Thymus (tissue), 11 donors: ENCODE results near the gene NEDD4L. TPM values are rescaled to one million over a fixed set of nuclear protein-coding genes. Genes with fewer than 3 reads are reported as not detected.
A peak's percentile ranks its signal among the peaks of the same experiment; 100 is the strongest.

Source experiments
- DNase-seq, 9 donors: peaks; one replicate each; pipeline ENCODE4 v3.0.0-alpha.2; 2013; ENCODE audit warnings: low spot score in 9 of 9, low read depth in 6 of 9, missing footprints in 1 of 9
- H3K27ac ChIP-seq, 2 donors: one replicate each; pipeline ENCODE4 v1.5.1; 2013; ENCODE audit warnings: control low read depth in 1 of 2, low read depth in 1 of 2, low read length in 1 of 2, mild to moderate bottlenecking in 1 of 2, moderate library complexity in 1 of 2
- H3K27me3 ChIP-seq, 2 donors: one replicate each; pipeline ENCODE4 v1.5.1; 2013; ENCODE audit warnings: low read length in 1 of 2; ENCODE audit not compliant: control insufficient read depth in 2 of 2, insufficient read depth in 1 of 2
- H3K36me3 ChIP-seq, 2 donors: one replicate each; pipeline ENCODE4 v1.5.1; 2013; ENCODE audit warnings: low read length in 1 of 2, mild to moderate bottlenecking in 1 of 2, moderate library complexity in 1 of 2; ENCODE audit not compliant: control insufficient read depth in 2 of 2, insufficient read depth in 2 of 2
- H3K4me1 ChIP-seq, 2 donors: one replicate each; pipeline ENCODE4 v1.5.1; 2013; ENCODE audit warnings: low read length in 2 of 2; ENCODE audit not compliant: control insufficient read depth in 2 of 2, insufficient read depth in 2 of 2
- H3K4me3 ChIP-seq, 2 donors: one replicate each; pipeline ENCODE4 v1.5.1; 2013; ENCODE audit warnings: low read length in 2 of 2, control low read depth in 1 of 2, mild to moderate bottlenecking in 1 of 2
- H3K9me3 ChIP-seq, 2 donors: one replicate each; pipeline ENCODE4 v1.5.1; 2013; ENCODE audit warnings: low read length in 1 of 2, mild to moderate bottlenecking in 1 of 2; ENCODE audit not compliant: control insufficient read depth in 2 of 2, insufficient read depth in 1 of 2
- WGBS: extraction: QIAGEN DNeasy Blood & Tissue Kit; methylation state at CpG from one replicate; pipeline ENCODE4 v1.1.7; 2013; 5-methylcytosine and 5-hydroxymethylcytosine counted together
- polyA plus RNA-seq: library from polyadenylated mRNA; stranded (reverse); fragments of 200-250 nt; gene quantifications from one replicate; pipeline ENCODE4 v1.2.3, GENCODE V29; 2013
- total RNA-seq: library from RNA; stranded (reverse); fragments of 120-200 nt; gene quantifications from one replicate; pipeline ENCODE4 v1.2.4, GENCODE V29; 2013
- donor health status: healthy.

The NEDD4L gene
- total and polyA plus RNA-seq, 2 donors: 6.5 to 11.8 TPM

- no peak overlapping the region for H3K27ac ChIP-seq
- H3K9me3 ChIP-seq: no peaks in the 10 kb centered on the region
- no peaks in the 10 kb centered on the region for H3K4me1 ChIP-seq
- H3K4me3 ChIP-seq: no peak overlapping the region
- H3K27me3 ChIP-seq: no peaks in the 10 kb centered on the region
- no peak for DNase-seq
- no peaks in the 10 kb centered on the region for H3K36me3 ChIP-seq
Observed at GRCh38 chr18:58069099-58069498, 25.1 kb downstream of the NEDD4L start.

- no peaks in the 10 kb centered on the region for H3K9me3 ChIP-seq
- DNase-seq: no peak
- no peaks in the 10 kb centered on the region for H3K27me3 ChIP-seq
- whole genome bisulfite sequencing: 94% methylated on average over 3 of the region's 3 CpGs
- H3K36me3 ChIP-seq: no peaks in the 10 kb centered on the region
- H3K27ac ChIP-seq: no peak overlapping the region
- H3K4me3 ChIP-seq: no peak overlapping the region
- H3K4me1 ChIP-seq: no peaks in the 10 kb centered on the region
Observed at GRCh38 chr18:58069721-58070292, 25.8 kb downstream of the NEDD4L start.

GRCh38 chr18:58076052-58076451 is 32.0 kb downstream of the NEDD4L start:
- H3K9me3 ChIP-seq: no peaks in the 10 kb centered on the region
- no peak overlapping the region for H3K4me3 ChIP-seq
- H3K27ac ChIP-seq: no peak overlapping the region
- no peaks in the 10 kb centered on the region for H3K36me3 ChIP-seq
- no peaks in the 10 kb centered on the region for H3K4me1 ChIP-seq
- no peak for DNase-seq
- WGBS: 93% methylated on average over 2 of the region's 2 CpGs
- no peaks in the 10 kb centered on the region for H3K27me3 ChIP-seq

- no peak overlapping the region for H3K27ac ChIP-seq
- DNase-seq: no peak
- 97% methylated on average over 9 of the region's 9 CpGs for WGBS
- no peak overlapping the region for H3K4me3 ChIP-seq
- no peaks in the 10 kb centered on the region for H3K9me3 ChIP-seq
- H3K4me1 ChIP-seq: no peaks in the 10 kb centered on the region
- H3K36me3 ChIP-seq: no peaks in the 10 kb centered on the region
- H3K27me3 ChIP-seq: no peaks in the 10 kb centered on the region
Observed at GRCh38 chr18:58077329-58077728, 33.3 kb downstream of the NEDD4L start.

- Histone ChIP-seq H3K36me3 (no peaks in the 10 kb centered on the region), H3K9me3 (no peaks in the 10 kb centered on the region), H3K4me3 (no peak overlapping the region), H3K4me1 (no peaks in the 10 kb centered on the region), H3K27me3 (no peaks in the 10 kb centered on the region), H3K27ac (peak overlapping the region in 1 of 2 donors; percentile 22)
- 96% methylated on average over 11 of the region's 11 CpGs for WGBS
- no peak for DNase-seq
Observed at GRCh38 chr18:58078889-58079573, 35.0 kb downstream of the NEDD4L start.

- Histone ChIP-seq H3K9me3 (no peaks in the 10 kb centered on the region), H3K27me3 (no peaks in the 10 kb centered on the region), H3K27ac (no peak overlapping the region), H3K4me3 (no peak overlapping the region), H3K36me3 (no peaks in the 10 kb centered on the region), H3K4me1 (no peaks in the 10 kb centered on the region)
- WGBS: 98% methylated on average over 3 of the region's 3 CpGs
- no peak for DNase-seq
Observed at GRCh38 chr18:58080451-58080850, 36.4 kb downstream of the NEDD4L start.

- WGBS: 38% methylated on average over 6 of the region's 6 CpGs
- no peaks in the 10 kb centered on the region for H3K4me1 ChIP-seq
- no peak overlapping the region for H3K27ac ChIP-seq
- no peak overlapping the region for H3K4me3 ChIP-seq
- no peaks in the 10 kb centered on the region for H3K27me3 ChIP-seq
- H3K9me3 ChIP-seq: no peaks in the 10 kb centered on the region
- no peaks in the 10 kb centered on the region for H3K36me3 ChIP-seq
- DNase-seq: no peak
Observed at GRCh38 chr18:58087928-58088690, 44.1 kb downstream of the NEDD4L start.

GRCh38 chr18:58088691-58089065 is 44.7 kb downstream of the NEDD4L start:
- no peaks in the 10 kb centered on the region for H3K36me3 ChIP-seq
- WGBS: 85% methylated on average over 4 of the region's 4 CpGs
- no peaks in the 10 kb centered on the region for H3K27me3 ChIP-seq
- no peaks in the 10 kb centered on the region for H3K4me1 ChIP-seq
- no peak overlapping the region for H3K27ac ChIP-seq
- no peak overlapping the region for H3K4me3 ChIP-seq
- no peaks in the 10 kb centered on the region for H3K9me3 ChIP-seq
- DNase-seq: no peak

GRCh38 chr18:58091099-58091611 is 47.1 kb downstream of the NEDD4L start:
- no peak overlapping the region for H3K4me3 ChIP-seq
- no peaks in the 10 kb centered on the region for H3K36me3 ChIP-seq
- DNase-seq: no peak
- H3K27ac ChIP-seq: no peak overlapping the region
- H3K4me1 ChIP-seq: no peaks in the 10 kb centered on the region
- 97% methylated on average over 2 of the region's 2 CpGs for WGBS
- H3K9me3 ChIP-seq: no peaks in the 10 kb centered on the region
- no peaks in the 10 kb centered on the region for H3K27me3 ChIP-seq
